ENCODE measurements around the gene CTNNA3.

Gene CTNNA3

DNA sequence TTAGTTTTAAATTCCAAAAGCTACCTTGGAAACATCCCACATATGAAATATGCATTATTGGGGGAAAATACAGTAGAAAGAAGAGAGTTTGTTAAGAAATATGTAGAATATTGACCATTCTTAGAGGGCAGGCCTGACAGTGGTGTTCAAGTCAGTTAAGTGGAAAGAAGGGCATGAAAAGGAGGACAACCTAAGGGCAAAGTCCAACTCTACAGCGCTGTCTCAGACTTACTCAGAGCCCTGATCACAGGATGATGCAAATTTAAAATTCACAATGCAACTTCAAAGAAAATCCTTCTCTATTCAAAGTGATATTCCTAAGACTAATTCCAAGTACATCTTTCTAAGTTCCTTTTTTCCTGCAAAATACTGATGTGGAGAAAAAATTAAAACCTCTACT is 909.3 kb downstream of the CTNNA3 start:
- DNase-seq: no peak

DNA sequence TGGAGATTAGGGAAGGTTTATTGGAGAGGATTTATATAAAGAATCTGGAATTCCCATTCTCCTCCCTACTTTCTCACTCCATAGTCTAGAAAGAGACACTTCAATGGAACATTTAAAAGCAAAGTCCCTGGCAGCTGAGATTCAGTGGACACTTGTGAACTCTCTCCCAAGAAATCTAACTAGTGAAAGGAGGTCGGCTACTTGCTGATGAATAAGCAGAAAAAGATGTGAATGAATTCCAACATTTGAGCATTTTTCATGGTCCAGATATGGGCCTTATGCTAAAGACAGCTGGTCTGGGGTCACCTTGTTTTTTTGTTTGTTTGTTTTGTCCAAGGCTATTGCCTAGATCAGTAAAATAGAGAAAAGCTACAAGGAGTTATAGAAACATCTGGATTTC is 911.2 kb downstream of the CTNNA3 start:
- no peak for DNase-seq

DNA sequence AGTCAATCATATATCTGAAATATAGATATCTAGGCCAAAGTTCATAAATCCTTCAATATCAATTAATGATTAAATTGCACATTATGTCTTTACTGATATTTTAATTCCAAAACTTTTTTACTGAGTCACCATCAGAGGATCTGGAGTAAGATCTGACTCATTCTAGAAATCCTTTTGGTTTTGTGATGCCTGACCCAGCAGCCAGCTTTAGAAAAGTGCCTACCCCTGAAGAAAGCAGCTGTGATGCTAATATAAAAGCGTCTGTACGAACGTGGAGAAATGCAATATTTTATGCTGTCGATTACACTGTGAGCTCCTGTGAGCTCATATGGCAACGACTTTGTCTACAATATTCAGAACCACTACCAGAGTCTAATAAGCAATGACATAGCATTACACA is 912.7 kb downstream of the CTNNA3 start:
- no peak for DNase-seq

DNA sequence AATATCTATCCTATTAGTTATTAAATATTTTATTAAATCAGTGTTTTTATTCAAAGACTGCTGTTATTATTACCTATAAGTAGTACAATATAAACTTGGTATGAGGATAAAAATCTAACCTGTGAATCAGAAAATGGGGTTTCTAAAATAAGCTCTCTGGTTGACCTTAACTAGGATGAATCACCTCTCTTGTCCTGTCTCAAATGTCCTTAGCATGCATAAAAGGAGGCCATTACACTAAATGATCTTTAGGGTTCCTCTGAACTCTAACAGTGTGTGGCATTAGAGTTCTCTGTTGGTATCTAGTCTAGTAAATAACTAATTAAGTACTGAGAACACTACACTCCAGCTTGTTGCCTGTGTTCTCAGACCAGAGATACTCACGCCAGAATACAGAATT is 913.2 kb downstream of the CTNNA3 start:
- DNase-seq: no peak

DNA sequence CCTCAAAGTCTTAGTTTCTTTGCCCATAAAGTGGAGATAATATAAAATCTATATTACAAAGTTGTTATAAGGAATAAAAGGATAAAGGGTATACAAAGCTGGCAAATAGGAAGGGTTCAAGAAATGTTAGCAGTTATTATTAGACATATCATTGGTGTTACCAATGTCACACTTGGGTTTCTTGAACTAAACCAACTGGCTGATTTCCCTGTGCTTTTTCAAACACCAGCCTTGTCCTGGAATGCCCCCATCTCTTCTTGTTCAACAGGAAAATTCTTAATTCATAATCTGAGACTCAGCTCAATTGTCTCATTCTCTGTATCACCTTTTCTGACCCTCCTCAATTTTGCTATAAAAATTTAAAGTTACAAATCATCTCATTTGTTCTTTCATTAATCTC is 913.9 kb downstream of the CTNNA3 start:
- DNase-seq: no peak

DNA sequence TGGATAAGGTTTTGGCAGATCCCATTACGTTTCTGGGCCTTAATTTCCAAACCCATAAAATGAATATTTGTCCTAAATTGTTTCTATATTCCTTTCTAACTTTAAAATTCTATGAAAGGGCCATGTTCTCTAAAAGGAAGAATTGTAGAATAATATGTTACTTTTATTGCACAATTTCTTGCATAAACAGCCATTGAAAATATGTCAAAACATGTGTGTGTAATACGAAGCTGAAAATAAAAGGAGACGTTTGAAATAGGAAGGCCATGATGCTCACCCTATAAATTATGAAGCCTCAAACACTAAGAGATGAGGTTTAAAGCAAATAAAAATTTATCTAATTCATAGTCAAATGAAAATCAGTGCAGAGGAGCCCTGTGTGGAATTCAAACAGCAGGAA is 915.2 kb downstream of the CTNNA3 start:
- DNase-seq: no peak

DNA sequence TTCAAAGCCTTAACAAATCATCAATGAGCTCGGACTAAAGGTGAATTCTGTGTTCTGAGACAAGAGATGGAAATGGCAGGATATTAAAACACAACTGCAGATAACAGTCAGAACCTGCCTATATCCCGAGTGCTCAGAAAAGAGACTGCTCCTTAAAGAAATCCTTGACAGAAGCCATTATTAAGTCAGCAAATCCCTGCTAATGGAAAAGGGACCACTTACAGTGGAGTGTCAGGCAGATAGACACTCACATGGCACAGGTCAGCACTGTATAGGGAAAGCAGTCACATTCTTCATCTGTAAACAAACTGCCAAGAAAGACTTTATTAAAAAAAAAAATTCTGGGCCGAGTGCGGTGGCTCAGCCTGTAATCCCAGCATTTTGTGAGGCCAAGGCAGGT is 917.6 kb downstream of the CTNNA3 start:
- no peak for DNase-seq

DNA sequence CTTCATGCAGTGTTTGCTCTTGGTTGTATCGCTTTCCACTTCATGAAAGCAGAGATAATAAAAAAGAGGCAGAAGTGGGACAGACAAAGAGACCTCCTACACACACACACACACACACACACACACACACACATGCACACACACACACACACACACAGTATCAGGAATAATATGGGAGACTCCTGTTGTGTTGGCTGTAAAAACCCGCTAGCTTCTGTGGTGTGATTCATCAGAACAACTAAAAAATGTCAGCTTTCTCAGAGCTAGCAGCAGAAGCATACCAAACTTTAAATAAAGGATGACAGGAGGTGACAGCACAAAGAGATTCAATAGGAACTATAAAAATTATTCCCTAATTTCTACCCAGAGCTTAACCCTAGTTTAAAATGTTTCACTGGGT is 918.3 kb downstream of the CTNNA3 start:
- no peak for DNase-seq

DNA sequence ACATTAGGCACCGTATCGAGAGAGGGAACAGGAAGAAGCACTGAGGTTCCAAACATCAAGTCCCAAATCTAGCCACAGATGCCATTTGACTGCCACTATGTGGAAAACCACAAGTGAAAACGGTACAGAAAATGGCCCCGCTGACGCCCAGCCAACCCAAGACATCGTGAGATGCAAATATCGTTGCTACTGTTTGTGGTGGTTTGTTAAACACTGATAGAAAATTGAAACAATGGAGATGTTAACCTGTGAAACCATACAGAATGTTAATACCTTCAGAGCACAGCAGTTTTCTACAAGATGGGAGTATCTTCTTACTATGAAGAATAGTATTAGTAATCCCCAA is 922.5 kb downstream of the CTNNA3 start:
- no peak for DNase-seq

DNA sequence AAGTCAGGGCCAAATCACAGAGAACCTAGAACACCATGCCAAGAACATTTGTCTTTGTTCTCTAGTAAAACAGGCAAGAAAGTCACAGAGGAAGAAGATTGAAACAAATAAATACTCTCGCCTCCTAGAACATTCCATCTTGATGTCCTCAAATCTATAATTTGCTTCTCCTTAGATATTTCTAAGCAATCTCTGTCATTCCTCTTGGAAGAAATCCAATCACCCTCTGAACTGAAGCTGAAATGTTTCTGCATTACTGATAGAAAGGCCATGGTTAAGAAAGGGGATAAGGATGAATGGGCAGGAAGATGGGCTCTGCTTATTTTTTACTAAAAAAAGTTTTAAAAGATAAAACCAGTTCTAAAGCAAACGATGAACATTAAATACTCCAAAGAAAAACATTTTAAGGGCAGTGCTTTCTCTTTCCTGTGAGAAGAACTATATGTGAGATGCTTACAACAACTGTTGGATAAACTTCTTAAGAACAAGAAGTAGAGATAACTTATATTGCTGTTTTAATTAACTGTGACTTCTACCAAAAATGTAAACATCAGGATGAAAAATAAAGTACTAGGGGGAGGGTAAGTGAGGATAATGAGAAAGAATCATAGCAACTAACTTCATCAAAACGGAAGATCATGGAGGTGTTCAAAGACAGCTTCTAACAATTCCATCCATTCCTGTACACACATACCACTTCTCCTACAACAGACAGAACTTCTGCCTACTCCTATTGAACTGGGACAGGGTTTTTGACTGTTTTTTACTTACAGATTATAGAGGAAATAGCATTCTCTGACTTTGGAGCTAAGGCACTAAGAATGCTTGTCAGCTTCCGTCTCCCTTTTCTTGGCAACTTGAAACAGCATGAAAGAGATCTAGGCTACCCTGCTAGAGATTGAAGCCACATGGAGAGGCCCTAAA is 923.2 kb downstream of the CTNNA3 start:
- DNase-seq: no peak

DNA sequence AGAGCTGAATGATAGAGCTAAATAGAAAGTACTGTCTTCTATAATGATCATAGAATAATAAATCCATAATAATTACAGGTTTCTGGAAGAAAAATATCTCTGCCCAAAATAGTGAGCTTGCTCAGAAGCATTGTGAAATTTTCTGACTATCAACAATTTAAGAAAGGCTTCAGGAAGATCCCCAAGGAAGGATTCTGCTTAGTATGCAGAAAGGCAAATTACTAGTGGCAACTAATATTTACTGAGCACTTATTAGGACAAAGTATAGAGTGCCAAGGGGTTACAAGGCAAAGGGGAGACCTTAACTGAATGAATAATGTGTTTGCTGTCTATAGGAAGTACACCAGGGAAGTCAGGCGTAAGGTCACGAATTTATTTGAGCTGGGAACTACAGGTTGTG is 928.3 kb downstream of the CTNNA3 start:
- DNase-seq: no peak

DNA sequence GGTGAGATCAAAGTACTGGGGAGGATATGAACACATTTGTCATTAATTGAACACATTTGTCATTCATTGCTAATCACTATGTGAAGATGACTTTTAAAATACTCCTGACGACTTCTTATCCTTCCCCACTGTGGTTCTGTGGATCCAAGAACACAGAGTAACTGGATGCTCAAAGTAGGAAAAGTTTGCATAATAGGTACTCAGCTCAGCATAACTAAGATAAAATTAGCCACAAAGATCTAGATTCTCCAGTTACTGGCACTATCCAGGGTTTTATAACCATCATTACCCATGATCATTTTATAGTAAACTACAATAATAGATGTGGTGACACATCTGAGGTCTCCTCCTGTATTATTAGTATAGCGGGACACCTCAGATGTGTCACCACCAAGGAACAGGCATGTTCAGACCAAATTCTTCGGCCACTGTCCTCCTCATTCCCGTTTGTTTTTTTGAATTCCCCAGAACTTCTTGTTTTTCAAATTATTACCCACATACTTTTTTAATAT is 933.7 kb downstream of the CTNNA3 start:
- DNase-seq: no peak

DNA sequence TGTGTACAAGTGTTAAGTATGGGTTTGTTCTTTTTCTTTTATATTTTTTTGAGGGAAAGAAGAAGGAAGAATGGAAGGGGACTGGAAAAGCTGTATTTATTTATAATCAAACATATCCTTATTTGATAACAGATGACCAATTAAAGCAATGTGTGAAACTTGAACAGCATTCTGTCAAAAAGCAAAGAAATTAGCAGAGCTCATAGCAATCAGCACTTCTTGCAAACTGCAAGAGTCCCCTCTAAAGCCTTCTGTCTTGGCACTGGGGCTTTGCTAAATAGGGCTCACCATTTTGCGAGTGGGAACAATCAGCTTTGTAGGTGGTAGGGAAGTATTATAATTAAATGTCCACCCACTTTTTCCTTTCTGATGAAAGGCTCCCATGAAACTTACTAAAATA is 935.1 kb downstream of the CTNNA3 start:
- no peak for DNase-seq

DNA sequence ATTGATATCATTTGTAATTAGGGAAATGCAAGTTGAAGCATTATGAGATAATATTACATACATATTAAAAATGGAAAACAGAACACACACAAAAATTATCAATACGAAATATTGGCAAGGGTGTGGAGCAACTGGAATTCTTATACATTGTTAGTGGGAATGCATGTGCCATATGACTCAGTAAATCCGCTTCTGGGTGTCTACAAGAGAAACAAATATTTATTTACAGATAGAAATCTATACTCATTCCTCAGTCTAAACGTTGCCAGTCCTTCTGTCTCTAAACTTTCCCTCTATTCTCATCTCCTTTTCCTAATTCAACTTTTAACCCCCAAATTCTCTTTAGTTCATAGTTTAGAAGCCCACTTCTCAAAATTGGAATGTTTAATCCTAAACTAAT is 940.5 kb downstream of the CTNNA3 start:
- DNase-seq: no peak

DNA sequence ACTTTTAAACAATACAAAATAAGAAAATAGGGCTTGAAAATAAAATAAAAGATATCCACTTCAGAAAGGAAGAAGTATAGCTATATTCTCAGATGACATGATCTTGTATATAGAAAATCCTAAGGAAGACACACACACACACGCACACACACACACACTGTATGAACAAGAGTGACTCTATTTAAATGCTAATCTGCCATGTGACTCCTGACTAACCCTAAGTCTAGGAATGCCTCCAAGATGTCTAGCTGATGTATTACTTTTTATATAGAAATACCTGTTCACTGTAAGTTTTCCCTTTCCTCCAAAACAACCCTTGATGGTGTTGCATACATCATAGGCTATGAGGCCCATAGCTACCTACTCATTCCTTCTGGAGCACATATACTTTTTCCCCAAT is 943.3 kb downstream of the CTNNA3 start:
- no peak for DNase-seq

DNA sequence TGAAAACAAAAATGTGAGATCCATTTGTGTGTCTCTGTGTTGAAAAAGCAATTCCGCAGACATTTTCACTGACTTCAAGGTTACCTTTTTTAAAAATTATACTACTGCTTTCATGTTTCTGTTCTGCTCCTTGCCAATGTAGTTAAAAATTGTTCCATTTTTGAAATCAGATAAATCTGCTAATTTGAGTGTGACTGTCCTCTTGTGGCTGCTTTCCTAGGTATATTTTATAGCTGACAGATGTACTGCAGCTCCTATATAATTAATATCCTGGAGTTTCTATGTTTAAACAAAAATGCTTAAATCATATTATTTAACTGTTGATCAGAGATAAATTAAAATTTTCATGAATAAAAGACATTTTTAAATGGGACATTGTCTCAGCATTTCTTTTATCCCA is 947.8 kb downstream of the CTNNA3 start:
- DNase-seq: no peak

DNA sequence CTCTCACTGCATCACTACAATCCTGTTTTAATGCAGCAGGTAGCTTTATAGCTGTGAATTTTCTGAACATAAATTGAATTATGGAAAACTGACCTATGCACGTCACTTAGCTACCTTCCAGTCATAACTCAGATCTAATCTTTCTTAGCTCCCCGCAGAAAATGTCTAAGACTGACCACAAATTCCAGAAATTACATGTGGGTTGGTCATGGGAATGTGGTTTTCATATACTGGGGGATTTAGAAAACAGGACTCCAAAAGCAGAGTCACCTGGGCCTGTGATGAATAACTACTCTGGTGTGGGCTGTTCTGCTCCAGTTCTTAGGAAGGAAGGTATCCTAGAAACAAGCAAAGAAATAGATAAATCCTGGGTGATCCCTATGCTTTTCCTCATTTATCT is 948.5 kb downstream of the CTNNA3 start:
- no peak for DNase-seq

DNA sequence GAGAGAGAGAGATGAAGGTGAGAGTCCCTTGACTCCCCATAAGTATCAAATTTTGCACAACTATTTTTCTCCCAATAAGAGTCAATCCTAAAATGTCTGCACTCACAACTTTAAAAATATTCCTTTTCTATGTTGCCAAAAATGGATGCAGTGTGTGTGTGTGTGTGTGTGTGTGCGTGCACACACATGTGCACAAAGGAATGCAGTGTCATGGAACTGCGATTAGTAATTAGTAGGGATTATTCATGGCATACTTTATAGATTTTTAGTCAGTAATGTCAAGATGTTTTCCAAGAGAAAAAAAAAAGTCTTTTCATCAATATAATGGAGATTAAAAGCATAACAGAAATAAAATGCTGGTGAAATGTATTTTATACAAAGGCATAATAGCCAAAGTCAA is 949.3 kb downstream of the CTNNA3 start:
- no peak for DNase-seq

DNA sequence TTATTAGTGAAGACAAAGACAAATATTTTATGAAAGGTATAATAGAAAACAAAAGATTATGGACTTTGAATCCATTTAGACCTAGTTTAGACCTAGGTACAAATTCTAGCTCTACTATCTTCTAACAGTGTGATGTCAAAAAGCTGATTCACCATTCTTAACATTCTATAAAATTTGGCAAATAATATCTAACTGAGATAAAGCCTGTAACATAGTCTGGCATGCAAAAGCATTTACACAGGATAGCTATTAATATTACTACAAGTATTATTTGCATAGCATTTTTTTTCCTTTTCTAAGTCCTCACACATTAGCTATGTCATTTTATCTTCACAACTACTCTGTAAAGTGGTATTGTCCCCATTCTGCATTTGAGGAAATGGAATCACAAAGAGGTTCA is 949.7 kb downstream of the CTNNA3 start:
- DNase-seq: no peak

DNA sequence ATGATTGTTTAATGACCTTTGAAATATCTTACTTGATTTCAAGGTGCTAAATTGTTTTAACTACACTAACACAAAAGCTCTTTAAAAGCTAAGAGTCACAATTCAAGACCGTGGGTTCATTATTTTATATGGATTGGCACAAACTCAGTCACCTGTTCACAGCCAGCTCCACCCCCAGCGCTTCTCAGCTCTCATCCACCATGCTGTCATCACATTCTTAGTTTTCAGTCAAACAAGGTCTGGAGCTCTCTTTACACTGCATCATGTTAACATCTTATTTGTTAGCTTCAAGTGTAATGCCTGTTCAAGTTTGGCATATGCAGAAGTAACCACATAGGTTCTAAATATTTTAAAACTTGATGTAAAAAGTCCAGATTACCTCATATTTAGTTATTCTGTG is 951.1 kb downstream of the CTNNA3 start:
- no peak for DNase-seq

DNA sequence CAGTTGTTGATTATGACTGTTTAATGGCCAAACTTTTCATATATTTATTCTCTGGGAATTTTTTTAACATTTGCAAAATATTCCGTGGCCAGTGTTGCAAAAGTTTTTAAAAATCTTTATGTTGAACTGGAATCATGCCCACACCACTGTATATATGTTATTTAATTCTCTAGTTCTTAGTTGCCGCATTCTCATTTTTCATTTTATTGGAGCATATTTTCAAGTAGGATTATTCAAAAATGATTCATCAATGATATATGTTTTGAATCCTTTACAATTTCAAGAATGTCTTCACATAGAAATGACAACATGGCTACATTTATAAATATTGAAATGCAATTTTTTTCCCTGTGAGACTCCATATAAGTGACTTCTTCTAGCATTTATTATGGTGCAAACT is 958.8 kb downstream of the CTNNA3 start:
- no peak for DNase-seq

DNA sequence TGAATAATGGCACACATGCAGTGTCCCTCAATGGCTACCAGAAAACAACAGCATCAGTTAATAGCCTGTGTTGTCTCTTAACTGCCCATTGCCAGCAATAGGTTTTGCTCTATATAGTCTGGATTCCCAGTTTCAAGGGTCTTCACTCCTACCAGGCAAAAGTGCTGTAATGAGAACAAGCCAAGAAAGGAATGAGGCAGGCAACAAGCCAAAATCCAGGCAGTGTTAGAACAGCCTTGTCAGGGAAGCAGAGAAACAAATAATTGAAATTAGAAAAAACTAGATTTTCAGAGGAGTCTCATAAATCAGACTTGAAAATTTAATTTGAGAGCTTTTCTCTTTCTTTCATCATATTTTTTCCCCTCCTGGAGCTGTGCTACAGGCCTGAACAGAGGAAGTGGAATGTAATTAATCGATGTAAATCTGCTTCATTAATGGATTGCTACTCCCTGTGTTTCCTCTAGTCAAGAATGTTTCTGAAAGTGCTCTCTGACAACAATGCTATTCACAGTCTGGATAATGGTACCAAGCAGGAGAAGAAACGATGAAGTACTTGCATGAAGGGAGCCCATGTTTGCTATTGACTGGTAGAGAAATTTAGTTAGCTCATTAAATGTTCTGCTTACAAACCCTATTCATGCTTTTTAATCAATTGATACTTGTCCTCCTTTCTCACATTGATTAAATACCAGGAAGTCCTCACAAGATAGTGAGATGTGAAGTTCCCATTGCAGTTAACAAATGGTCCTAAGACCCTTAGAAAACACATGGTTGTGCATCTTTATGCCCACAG is 972.2 kb downstream of the CTNNA3 start:
- DNase-seq: no peak

DNA sequence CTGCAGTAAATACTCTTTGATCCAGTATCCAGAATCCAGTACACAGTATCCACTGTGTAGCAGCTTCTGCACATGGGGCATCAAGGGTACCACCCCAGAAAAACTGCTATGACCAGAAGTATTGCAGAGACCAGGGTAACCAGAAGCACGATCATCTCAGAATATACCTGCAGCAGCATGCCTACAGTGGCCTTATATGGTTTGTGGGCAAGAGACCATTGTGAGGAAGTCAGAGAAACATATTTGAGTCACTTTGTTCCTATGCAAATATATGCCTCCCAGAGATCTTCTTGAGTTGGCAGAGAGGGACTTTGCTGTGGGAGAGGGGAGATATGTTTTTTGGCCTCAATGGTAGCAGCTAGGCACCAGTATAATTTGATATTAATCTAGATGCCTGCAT is 976.5 kb downstream of the CTNNA3 start:
- DNase-seq: no peak
